BE2C (cell line): Measurements from ENCODE around the gene PLOD2.

ENCODE experiments used
- DNase-seq: peaks from one replicate; pipeline ENCODE4 v3.0.0-alpha.2; 2020
- H3K27me3 ChIP-seq: fragments of 250-450 bp; sonication (Bioruptor Pico); 2 replicates; pipeline ENCODE4 v1.5.1; 2020; ENCODE audit warnings: mild to moderate bottlenecking
- H3K36me3 ChIP-seq: fragments of 250-450 bp; sonication (Bioruptor Pico); 2 replicates; pipeline ENCODE4 v1.5.1; 2020; ENCODE audit warnings: mild to moderate bottlenecking
- H3K4me1 ChIP-seq: fragments of 250-450 bp; sonication (Bioruptor Pico); 2 replicates; pipeline ENCODE4 v1.5.1; 2020
- H3K4me3 ChIP-seq: 2 replicates; pipeline ENCODE4 v1.5.1; 2011; ENCODE audit warnings: low read depth, low read length
- H3K9me3 ChIP-seq: fragments of 250-450 bp; sonication (Bioruptor Pico); 2 replicates; pipeline ENCODE4 v1.5.1; 2020
- TF ChIP-seq, protein P1 (sequence below): IDR thresholded peaks from 2 replicates; pipeline ENCODE4 v1.5.1; 2012; ENCODE audit warnings: mild to moderate bottlenecking, low read depth, low read length

PLOD2 gene

DNA sequence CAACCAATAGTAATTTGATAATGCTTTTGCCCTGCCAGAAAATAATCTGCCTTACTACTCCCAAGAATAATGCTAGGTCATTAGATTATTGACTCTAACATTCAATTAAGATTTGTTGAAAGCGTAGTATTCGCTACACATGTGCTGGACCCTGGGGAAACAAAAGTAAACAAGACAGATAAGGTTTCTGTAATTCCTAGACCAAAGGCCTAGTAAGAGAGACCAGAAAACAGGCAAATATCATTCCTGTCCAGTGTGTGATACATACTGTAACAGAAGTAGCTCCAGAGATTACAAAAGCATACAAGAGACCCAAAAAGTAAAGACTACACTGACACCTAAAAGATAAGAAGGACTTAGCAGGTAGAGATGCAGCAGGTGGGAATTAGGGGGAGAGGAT is 60.8 kb downstream of the PLOD2 start:
- Histone ChIP-seq H3K4me3 (no peak overlapping the region), H3K36me3 (no peaks in the 10 kb centered on the region)
- TF ChIP-seq, protein P1, sequence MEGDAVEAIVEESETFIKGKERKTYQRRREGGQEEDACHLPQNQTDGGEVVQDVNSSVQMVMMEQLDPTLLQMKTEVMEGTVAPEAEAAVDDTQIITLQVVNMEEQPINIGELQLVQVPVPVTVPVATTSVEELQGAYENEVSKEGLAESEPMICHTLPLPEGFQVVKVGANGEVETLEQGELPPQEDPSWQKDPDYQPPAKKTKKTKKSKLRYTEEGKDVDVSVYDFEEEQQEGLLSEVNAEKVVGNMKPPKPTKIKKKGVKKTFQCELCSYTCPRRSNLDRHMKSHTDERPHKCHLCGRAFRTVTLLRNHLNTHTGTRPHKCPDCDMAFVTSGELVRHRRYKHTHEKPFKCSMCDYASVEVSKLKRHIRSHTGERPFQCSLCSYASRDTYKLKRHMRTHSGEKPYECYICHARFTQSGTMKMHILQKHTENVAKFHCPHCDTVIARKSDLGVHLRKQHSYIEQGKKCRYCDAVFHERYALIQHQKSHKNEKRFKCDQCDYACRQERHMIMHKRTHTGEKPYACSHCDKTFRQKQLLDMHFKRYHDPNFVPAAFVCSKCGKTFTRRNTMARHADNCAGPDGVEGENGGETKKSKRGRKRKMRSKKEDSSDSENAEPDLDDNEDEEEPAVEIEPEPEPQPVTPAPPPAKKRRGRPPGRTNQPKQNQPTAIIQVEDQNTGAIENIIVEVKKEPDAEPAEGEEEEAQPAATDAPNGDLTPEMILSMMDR: no peak

DNA sequence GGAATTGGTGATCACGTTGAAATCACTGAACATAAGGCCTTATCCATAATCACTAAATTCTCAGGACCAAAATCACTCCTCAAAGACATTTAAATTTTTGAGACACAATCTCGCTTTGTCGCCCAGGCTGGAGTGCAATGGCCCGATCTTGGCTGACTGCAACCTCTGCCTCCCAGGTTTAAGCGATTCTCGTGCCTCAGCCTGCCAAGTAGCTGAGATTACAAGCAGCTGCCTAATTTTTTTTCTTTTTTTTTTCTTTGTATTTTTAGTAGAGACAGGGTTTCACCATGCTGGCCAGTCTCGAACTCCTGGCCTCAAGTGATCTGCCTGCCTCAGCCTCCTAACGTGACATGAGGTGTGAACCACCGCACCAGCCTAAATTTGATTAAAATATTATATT is 61.7 kb downstream of the PLOD2 start:
- Histone ChIP-seq H3K4me3 (no peak overlapping the region), H3K4me1 (no peaks in the 10 kb centered on the region), H3K9me3 (no peaks in the 10 kb centered on the region), H3K36me3 (no peaks in the 10 kb centered on the region), H3K27me3 (no peaks in the 10 kb centered on the region)
- no peak for DNase-seq
- TF ChIP-seq, protein P1: no peak

More for the DNA sequence above, 60.8 kb downstream of the PLOD2 start:
- no peaks in the 10 kb centered on the region for H3K9me3 ChIP-seq
- H3K4me1 ChIP-seq: no peaks in the 10 kb centered on the region
- no peak for DNase-seq
- no peaks in the 10 kb centered on the region for H3K27me3 ChIP-seq

DNA sequence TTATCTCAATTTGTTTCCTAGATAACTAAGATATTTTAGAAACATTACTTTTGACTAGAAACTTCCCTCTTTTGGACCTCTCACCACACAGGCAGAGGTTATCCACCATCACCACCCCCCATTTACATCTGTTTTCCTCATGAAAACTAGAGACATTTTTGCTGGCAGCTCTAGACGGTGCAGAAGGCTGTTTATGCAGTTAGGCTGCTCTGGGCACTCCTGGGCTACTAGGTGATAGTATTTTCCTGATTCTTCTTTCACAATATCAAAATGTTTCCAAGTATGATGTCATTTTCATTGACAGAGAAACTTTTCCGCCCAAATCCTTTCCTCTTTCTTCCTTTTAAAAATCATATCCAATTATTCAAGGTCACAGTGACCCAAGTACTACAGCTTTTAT is 67.1 kb downstream of the PLOD2 start:
- TF ChIP-seq, protein P1: no peak
- no peaks in the 10 kb centered on the region for H3K27me3 ChIP-seq

DNA sequence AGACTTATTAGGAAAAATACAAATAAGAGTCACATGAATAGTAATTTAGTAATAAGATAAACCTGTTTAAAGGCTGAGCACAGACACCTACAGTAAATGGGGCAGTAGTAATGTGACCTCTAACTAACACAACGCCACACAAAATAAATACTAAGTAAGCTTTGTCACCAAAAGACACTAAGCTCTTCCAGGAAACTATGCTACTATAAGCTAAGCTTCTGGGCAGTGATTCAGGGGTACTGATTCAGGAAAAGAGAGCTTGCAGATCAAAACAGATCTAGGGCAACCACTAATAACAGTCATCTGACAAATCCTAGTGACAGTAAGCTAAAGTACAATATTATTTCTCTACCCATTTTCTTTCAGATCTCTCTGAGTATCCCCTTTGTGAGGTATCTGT is 68.8 kb downstream of the PLOD2 start:
- Histone ChIP-seq H3K4me1 (no peaks in the 10 kb centered on the region), H3K9me3 (no peaks in the 10 kb centered on the region), H3K27me3 (no peaks in the 10 kb centered on the region), H3K4me3 (no peak overlapping the region), H3K36me3 (no peaks in the 10 kb centered on the region)
- TF ChIP-seq, protein P1: no peak
- DNase-seq: no peak

More for the DNA sequence above, 67.1 kb downstream of the PLOD2 start:
- Histone ChIP-seq H3K4me1 (no peaks in the 10 kb centered on the region), H3K9me3 (no peaks in the 10 kb centered on the region), H3K4me3 (no peak overlapping the region), H3K36me3 (no peaks in the 10 kb centered on the region)
- no peak for DNase-seq

DNA sequence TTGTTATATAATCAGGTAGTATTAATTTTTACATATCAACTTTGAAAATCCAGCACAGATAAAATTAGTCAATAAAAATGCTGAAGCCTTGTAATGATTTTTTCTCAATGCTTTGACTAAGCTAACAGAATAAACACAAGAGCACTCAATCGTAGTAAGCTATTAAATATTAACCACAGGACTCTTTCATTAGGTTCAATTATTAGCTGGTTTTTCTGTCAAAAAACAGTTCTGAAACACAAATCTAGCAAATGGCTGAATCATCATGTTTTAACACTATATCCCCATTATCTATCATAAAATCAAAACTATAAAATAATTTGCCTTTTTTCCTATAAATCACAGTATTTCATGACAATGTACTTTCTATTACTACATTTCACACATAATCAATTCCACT is 69.6 kb downstream of the PLOD2 start:
- H3K4me3 ChIP-seq: no peak overlapping the region

DNA sequence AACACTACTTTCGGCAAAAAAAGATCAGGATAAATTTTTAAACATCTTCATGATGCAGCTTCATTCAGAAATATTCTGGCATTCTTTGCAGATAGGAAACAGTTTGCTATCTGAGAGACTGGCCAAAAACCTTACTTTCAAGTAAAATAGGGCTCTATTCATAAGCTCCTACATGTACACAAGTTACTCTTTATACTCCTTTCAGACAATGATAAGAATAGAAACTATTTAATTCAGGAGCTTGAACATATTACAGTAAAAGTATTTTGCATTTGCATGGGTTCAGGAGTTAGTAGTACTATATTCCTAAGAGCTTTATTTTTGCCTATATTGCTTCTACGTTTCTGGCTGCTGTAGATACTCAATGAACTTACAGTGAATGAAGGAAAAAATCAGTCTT is 70.5 kb downstream of the PLOD2 start:
- TF ChIP-seq, protein P1: no peak
- no peak overlapping the region for H3K4me3 ChIP-seq
- H3K36me3 ChIP-seq: no peaks in the 10 kb centered on the region
- DNase-seq: no peak
- no peaks in the 10 kb centered on the region for H3K27me3 ChIP-seq
- H3K4me1 ChIP-seq: no peaks in the 10 kb centered on the region
- H3K9me3 ChIP-seq: no peaks in the 10 kb centered on the region

More for the DNA sequence above, 69.6 kb downstream of the PLOD2 start:
- TF ChIP-seq, protein P1: no peak
- no peaks in the 10 kb centered on the region for H3K4me1 ChIP-seq
- no peaks in the 10 kb centered on the region for H3K9me3 ChIP-seq
- DNase-seq: no peak
- no peaks in the 10 kb centered on the region for H3K36me3 ChIP-seq
- no peaks in the 10 kb centered on the region for H3K27me3 ChIP-seq
